Stimulated activated memory B cell treated with anti-CD40 and anti-IgM and Interleukin-4, amounts not matched to agents 10 μg/mL and 1 μg/mL and 100 μg/mL, for 72 hours (primary cell): Measurements from ENCODE around the gene TMIE.
A peak's percentile ranks its signal among the peaks of the same experiment; 100 is the strongest.

Experiments
- ATAC-seq: fragments of 150-1000 bp; cut with Tn5 transposase; 2 replicates; pipeline ENCODE4 v1.10.0; 2021
- H3K27ac Mint-ChIP-seq: one replicate; pipeline ENCODE4 v1.8.0; 2022; ENCODE audit warnings: mild to moderate bottlenecking, mixed read lengths
- H3K27me3 Mint-ChIP-seq: one replicate; pipeline ENCODE4 v1.8.0; 2022; ENCODE audit warnings: mixed read lengths
- H3K36me3 Mint-ChIP-seq: one replicate; pipeline ENCODE4 v1.8.0; 2022; ENCODE audit warnings: mixed read lengths
- H3K4me1 Mint-ChIP-seq: one replicate; pipeline ENCODE4 v1.8.0; 2022; ENCODE audit warnings: mixed read lengths
- H3K4me3 Mint-ChIP-seq: one replicate; pipeline ENCODE4 v1.8.0; 2022; ENCODE audit warnings: mild to moderate bottlenecking, moderate library complexity, mixed read lengths
- H3K9me3 Mint-ChIP-seq: one replicate; pipeline ENCODE4 v1.8.0; 2022; ENCODE audit warnings: mixed read lengths

The TMIE gene

DNA sequence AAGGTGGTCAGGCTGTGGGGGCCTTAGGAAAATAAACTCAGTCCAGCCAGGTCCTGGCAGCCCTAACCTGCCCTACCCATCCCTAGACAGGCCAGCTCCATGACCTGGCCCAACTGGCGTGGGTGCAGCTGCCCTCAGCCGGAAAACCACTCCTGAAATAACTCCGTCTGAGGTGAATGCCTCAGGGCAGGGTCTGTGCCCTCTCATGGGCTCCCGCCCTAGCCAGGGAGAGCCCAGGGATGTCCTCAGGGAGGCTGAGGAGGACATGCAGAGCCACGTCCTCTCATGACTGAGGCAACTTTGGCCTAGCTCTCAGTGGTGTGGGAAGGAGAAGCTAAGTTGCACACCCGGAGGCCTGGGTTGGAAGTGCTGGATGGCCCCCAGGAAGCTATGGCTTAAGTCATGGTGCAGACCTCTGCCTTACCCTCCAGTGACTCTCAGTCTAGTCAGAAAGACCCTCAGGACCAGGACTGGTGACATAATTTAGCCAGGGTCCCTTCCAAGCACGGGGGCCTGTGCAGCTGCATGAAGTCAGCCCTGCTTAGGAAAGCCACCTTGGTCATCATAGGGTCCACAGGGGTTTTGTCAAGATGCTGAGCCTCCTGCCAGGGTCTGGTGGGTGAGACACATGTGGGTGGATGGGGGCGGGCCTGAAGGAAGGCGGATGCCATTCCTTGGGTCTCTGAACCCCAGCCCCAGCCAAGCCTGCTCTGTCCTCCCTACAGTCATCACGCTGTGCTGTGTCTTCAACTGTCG is 7.4 kb downstream of the TMIE start:
- H3K36me3 Mint-ChIP-seq: no peaks in the 10 kb centered on the region
- peaks cover 20% of the 10 kb centered on the region for H3K27me3 Mint-ChIP-seq
- H3K4me1 Mint-ChIP-seq: peaks cover 8% of the 10 kb centered on the region
- ATAC-seq: no peak
- no peak overlapping the region for H3K27ac Mint-ChIP-seq
- no peak overlapping the region for H3K4me3 Mint-ChIP-seq
- no peaks in the 10 kb centered on the region for H3K9me3 Mint-ChIP-seq

- ATAC-seq: no peak
- Mint-ChIP-seq H3K36me3 (no peaks in the 10 kb centered on the region), H3K4me1 (peaks cover 8% of the 10 kb centered on the region), H3K27me3 (peaks cover 21% of the 10 kb centered on the region), H3K27ac (no peak overlapping the region), H3K4me3 (no peak overlapping the region), H3K9me3 (no peaks in the 10 kb centered on the region)
Observed at GRCh38 chr3:46709157-46709654, 8.0 kb downstream of the TMIE start.

GRCh38 chr3:46709721-46710120 is 8.5 kb downstream of the TMIE start:
- Mint-ChIP-seq H3K36me3 (no peaks in the 10 kb centered on the region), H3K4me1 (peaks cover 8% of the 10 kb centered on the region), H3K27me3 (peaks cover 22% of the 10 kb centered on the region), H3K4me3 (no peak overlapping the region), H3K27ac (no peak overlapping the region), H3K9me3 (no peaks in the 10 kb centered on the region)
- no peak for ATAC-seq

DNA sequence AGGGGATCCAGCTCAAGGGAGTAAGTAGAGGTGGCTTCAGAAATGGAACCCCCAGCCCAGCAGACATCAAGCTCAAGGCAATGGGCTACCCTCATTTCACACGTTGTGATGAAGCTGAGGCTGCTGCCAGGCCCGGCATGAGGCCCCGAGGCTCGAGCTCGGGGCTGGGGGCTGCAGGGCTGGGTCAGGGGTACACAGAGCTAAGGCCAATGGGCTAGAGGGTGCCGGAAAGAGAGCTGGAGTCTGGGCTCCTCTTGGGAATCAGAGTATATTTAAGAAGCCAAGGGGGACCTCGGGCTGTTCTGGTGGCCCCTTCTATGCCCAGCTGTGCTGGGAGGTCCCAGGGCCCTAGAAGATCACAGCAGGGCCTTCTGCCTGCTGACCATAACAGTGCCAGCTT is 9.0 kb downstream of the TMIE start:
- H3K36me3 Mint-ChIP-seq: no peaks in the 10 kb centered on the region
- no peak overlapping the region for H3K4me3 Mint-ChIP-seq
- peaks cover 27% of the 10 kb centered on the region for H3K27me3 Mint-ChIP-seq
- peaks cover 8% of the 10 kb centered on the region for H3K4me1 Mint-ChIP-seq
- H3K27ac Mint-ChIP-seq: no peak overlapping the region
- no peak for ATAC-seq
- no peaks in the 10 kb centered on the region for H3K9me3 Mint-ChIP-seq

GRCh38 chr3:46710671-46711295 is 9.6 kb downstream of the TMIE start:
- H3K4me1 Mint-ChIP-seq: peaks cover 8% of the 10 kb centered on the region
- H3K36me3 Mint-ChIP-seq: no peaks in the 10 kb centered on the region
- H3K4me3 Mint-ChIP-seq: no peak overlapping the region
- no peak overlapping the region for H3K27ac Mint-ChIP-seq
- ATAC-seq: no peak
- peaks cover 30% of the 10 kb centered on the region for H3K27me3 Mint-ChIP-seq
- H3K9me3 Mint-ChIP-seq: no peaks in the 10 kb centered on the region

- Mint-ChIP-seq H3K4me3 (no peak overlapping the region), H3K27me3 (peaks cover 26% of the 10 kb centered on the region), H3K27ac (no peak overlapping the region)
Observed at GRCh38 chr3:46711305-46711704, 10.1 kb downstream of the TMIE start.

DNA sequence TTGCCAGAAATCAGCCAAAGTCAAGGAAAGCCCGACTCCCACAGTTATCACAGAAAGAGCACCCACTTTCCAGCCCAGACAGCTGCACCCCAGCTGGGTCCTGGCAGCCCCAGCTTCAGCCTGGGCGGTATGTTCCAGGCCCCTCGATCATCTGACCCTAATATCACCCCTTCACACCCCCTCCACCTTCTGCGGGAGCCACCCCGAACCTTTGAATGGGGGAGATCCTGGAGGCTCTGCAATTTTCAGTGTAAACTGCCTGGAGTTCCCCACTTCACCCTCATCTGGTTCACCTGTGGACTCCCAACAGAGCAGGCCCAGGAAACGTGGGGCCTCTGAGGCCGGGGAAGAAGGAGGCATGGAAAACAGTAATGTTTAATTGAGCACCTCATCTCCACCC is 10.6 kb downstream of the TMIE start:
- Mint-ChIP-seq H3K4me3 (no peak overlapping the region), H3K9me3 (no peaks in the 10 kb centered on the region), H3K4me1 (peaks cover 8% of the 10 kb centered on the region), H3K36me3 (no peaks in the 10 kb centered on the region), H3K27ac (no peak overlapping the region), H3K27me3 (peaks cover 23% of the 10 kb centered on the region)
- ATAC-seq: no peak

More at GRCh38 chr3:46711305-46711704, 10.1 kb downstream of the TMIE start:
- H3K36me3 Mint-ChIP-seq: no peaks in the 10 kb centered on the region
- ATAC-seq: no peak
- no peaks in the 10 kb centered on the region for H3K9me3 Mint-ChIP-seq
- H3K4me1 Mint-ChIP-seq: peaks cover 8% of the 10 kb centered on the region

DNA sequence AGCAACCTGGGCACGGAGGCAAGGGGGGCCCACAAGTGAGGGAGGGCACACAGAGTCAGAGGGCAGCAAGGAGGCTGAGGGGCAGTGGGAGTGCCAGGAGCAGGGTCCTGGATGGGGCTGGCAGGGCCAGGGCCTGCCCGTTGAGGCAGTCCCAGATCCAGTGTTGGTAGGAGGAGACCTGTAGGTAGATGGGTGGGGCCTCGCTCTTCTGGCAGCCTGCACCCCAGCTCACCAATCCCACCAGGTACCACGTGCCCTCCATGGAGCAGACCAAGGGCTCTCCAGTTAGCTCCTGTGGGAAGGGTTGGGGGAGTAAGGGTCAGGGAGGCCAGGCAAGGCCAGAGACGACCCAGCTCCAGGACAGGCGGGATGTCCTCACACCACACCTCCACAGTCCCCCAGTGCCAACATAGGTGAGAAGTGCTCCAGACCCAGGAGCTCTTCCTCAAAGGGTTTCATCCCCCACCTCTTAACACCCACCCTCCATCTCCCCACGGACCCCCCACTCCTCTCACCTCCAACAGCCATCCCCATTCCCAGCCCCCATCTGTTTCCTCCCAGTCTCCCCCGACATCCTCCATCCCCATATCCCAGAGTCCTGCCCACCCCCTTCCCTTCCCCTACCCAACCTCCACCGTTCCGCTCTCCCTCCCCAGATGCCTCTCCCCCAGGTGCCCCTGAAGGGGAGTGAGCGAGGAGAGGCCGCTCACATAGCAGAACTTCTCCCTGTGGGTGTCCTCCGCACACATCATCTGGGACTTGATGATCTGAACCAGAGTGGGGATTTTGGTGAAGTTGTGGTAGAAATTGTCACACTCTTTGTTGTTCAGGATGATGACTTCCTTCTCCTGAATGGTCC is 11.2 kb downstream of the TMIE start:
- peaks cover 8% of the 10 kb centered on the region for H3K4me1 Mint-ChIP-seq
- peak overlapping the region; percentile 16 for H3K27ac Mint-ChIP-seq
- no peak for ATAC-seq
- H3K36me3 Mint-ChIP-seq: no peaks in the 10 kb centered on the region
- H3K4me3 Mint-ChIP-seq: no peak overlapping the region
- no peaks in the 10 kb centered on the region for H3K9me3 Mint-ChIP-seq
- peaks cover 28% of the 10 kb centered on the region for H3K27me3 Mint-ChIP-seq

DNA sequence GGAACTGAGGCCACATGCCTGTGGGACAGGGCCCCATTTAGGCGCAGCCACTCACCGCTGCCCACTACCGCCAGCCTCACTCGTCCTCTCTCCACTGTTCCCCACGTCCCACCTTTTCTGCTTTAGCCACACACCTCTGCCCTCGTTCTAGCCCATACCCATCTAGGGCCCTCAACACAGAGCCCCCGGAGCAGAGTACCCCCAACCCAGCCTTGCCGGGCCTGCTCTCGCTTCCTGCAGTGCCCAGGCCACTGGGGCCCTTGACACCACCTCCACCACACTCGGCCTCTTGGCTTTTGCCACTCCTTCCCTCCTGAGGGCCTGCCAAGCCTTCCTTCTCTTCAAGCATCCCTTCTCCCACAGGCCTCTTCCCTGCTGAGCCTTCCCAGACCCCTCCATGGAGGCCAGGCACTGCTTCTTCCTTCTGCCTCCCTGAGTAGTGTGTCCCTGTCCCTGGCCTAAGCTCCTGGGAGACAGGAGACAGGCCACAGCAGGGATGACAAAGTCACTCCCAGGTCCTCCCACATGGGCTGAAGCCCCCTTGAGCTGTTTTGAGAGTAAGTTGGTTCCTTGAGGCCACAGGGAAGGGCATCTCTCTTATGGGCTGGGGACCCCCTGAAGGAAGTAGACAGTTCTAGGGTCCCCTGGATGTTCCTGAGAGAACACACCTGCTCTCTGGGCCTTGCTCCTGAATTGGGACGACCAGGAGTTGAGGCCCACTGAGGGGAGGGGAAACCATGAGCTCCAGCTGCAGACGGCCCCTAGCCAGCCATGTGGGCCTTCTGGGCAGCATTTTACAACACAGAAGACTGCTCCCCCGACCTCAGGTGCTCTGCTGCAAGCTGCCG is 12.1 kb downstream of the TMIE start:
- no peaks in the 10 kb centered on the region for H3K36me3 Mint-ChIP-seq
- H3K9me3 Mint-ChIP-seq: no peaks in the 10 kb centered on the region
- H3K4me1 Mint-ChIP-seq: peaks cover 8% of the 10 kb centered on the region
- H3K4me3 Mint-ChIP-seq: no peak overlapping the region
- ATAC-seq: no peak
- H3K27ac Mint-ChIP-seq: peak overlapping the region; percentile 16
- peaks cover 36% of the 10 kb centered on the region for H3K27me3 Mint-ChIP-seq

- H3K27me3 Mint-ChIP-seq: peaks cover 44% of the 10 kb centered on the region
- no peaks in the 10 kb centered on the region for H3K36me3 Mint-ChIP-seq
- H3K9me3 Mint-ChIP-seq: no peaks in the 10 kb centered on the region
- H3K4me3 Mint-ChIP-seq: no peak overlapping the region
- peak overlapping the region; percentile 42 for H3K27ac Mint-ChIP-seq
- H3K4me1 Mint-ChIP-seq: peaks cover 8% of the 10 kb centered on the region
- ATAC-seq: peak; percentile 82
Observed at GRCh38 chr3:46713898-46714552, 12.8 kb downstream of the TMIE start.

GRCh38 chr3:46714728-46715506 is 13.7 kb downstream of the TMIE start:
- Mint-ChIP-seq H3K4me1 (peaks cover 8% of the 10 kb centered on the region), H3K27me3 (peaks cover 53% of the 10 kb centered on the region), H3K4me3 (no peak overlapping the region), H3K36me3 (no peaks in the 10 kb centered on the region), H3K9me3 (no peaks in the 10 kb centered on the region), H3K27ac (peak overlapping the region; percentile 42)
- ATAC-seq: no peak

- Mint-ChIP-seq H3K27ac (no peak overlapping the region), H3K27me3 (peaks cover 54% of the 10 kb centered on the region), H3K4me3 (no peak overlapping the region), H3K4me1 (peaks cover 8% of the 10 kb centered on the region), H3K36me3 (no peaks in the 10 kb centered on the region), H3K9me3 (no peaks in the 10 kb centered on the region)
- no peak for ATAC-seq
Observed at GRCh38 chr3:46715507-46716175, 14.4 kb downstream of the TMIE start.
